SW 1271 (cell line): ENCODE data around the gene OPA1.
A peak's percentile ranks its signal among the peaks of the same experiment; 100 is the strongest.
"Not testable (repeated sequence)": the region's sequence is repeated elsewhere in the genome, so short reads cannot be mapped to it uniquely, and the experiment has no call there.

ENCODE experiments used
- DNase-seq, 2 experiments: peaks; one replicate each; lab custom pipeline; 2025; lab: John Stamatoyannopoulos, UW

OPA1 gene

GRCh38 chr3:193589616-193590015 lies 3.4 kb upstream of the OPA1 start:
- no peak for DNase-seq

- DNase-seq = no peak
These were observed 2.7 kb upstream of the OPA1 start for GRCh38 chr3:193590088-193590856.

- DNase-seq = no peak
These were observed 641 bp downstream of the OPA1 start for GRCh38 chr3:193593668-193594030.

GRCh38 chr3:193594946-193595689 lies 2.1 kb downstream of the OPA1 start:
- no peak for DNase-seq

GRCh38 chr3:193595939-193596487 lies 3.0 kb downstream of the OPA1 start:
- DNase-seq = no peak

GRCh38 chr3:193598202-193598601 lies 5.2 kb downstream of the OPA1 start:
- no peak for DNase-seq

- no peak for DNase-seq
These were observed 6.4 kb downstream of the OPA1 start for GRCh38 chr3:193599393-193599792.

- peak; percentile 18 to 52 for DNase-seq
These were observed 12.9 kb downstream of the OPA1 start for GRCh38 chr3:193605876-193606275.

GRCh38 chr3:193606892-193607291 lies 13.9 kb downstream of the OPA1 start:
- not testable (repeated sequence) for DNase-seq

- not testable (repeated sequence) for DNase-seq
These were observed 17.5 kb downstream of the OPA1 start for GRCh38 chr3:193610516-193610915.

GRCh38 chr3:193614430-193614829 lies 21.4 kb downstream of the OPA1 start:
- DNase-seq = no peak

- DNase-seq = no peak
These were observed 24.6 kb downstream of the OPA1 start for GRCh38 chr3:193617628-193618027.

GRCh38 chr3:193620057-193620456 lies 27.0 kb downstream of the OPA1 start:
- DNase-seq = no peak

- DNase-seq = no peak
These were observed 27.6 kb downstream of the OPA1 start for GRCh38 chr3:193620650-193621049.

- DNase-seq = no peak
These were observed 28.1 kb downstream of the OPA1 start for GRCh38 chr3:193621127-193621526.

- DNase-seq = no peak
These were observed 37.0 kb downstream of the OPA1 start for GRCh38 chr3:193630005-193630404.

- no peak for DNase-seq
These were observed 44.8 kb downstream of the OPA1 start for GRCh38 chr3:193637831-193638230.

- DNase-seq = no peak
These were observed 45.8 kb downstream of the OPA1 start for GRCh38 chr3:193638833-193639232.

GRCh38 chr3:193640165-193640715 lies 47.2 kb downstream of the OPA1 start:
- no peak for DNase-seq

- no peak for DNase-seq
These were observed 47.9 kb downstream of the OPA1 start for GRCh38 chr3:193640728-193641439.

GRCh38 chr3:193641440-193641775 lies 48.4 kb downstream of the OPA1 start:
- no peak for DNase-seq

- no peak for DNase-seq
These were observed 52.8 kb downstream of the OPA1 start for GRCh38 chr3:193645806-193646205.
